A673 (cell line): ENCODE results near the gene ASL. TPM values are rescaled to one million over a fixed set of nuclear protein-coding genes. Genes with fewer than 3 reads are reported as not detected.

Source experiments
- BruUV-seq: library from RNA; stranded (reverse); fragments of 400-500 nt; replicated peaks from 2 replicates; lab custom pipeline; 2021; lab: Mats Ljungman, UMichigan
- CTCF ChIA-PET: fragments of 300-600 bp; sonication (Branson Sonifier 250); formaldehyde crosslinking; loops from one replicate; lab custom pipeline; 2022; ENCODE audit warnings: antibody characterized with exemption; lab: Charles Lee
- POLR2A ChIA-PET: fragments of 300-600 bp; sonication (Branson Sonifier 250); formaldehyde crosslinking; loops from one replicate; lab custom pipeline; 2022; ENCODE audit warnings: antibody characterized with exemption; ENCODE audit not compliant: low non-redundant PET; lab: Charles Lee
- DNase-seq: peaks from one replicate; pipeline ENCODE4 v3.0.0-alpha.2; 2015; ENCODE audit warnings: low spot score
- H3K27ac ChIP-seq: fragments of 200-600 bp; sonication (generic); 2 replicates; pipeline ENCODE4 v1.5.1; 2016; ENCODE audit warnings: mixed run types, low read depth, mild to moderate bottlenecking, mixed read lengths, antibody characterized with exemption, low read length; ENCODE audit not compliant: poor library complexity, severe bottlenecking
- H3K27me3 ChIP-seq: fragments of 200-600 bp; sonication (generic); replicated peaks from 2 replicates; pipeline ENCODE4 v1.6.1; 2017; ENCODE audit warnings: mixed run types, low read depth, mild to moderate bottlenecking, mixed read lengths, antibody characterized with exemption, low read length; ENCODE audit not compliant: insufficient read depth, poor library complexity
- H3K36me3 ChIP-seq: fragments of 200-600 bp; sonication (generic); 2 replicates; pipeline ENCODE4 v1.6.1; 2016; ENCODE audit warnings: mixed run types, mild to moderate bottlenecking, mixed read lengths, antibody characterized with exemption, low read length; ENCODE audit not compliant: insufficient read depth, poor library complexity, severe bottlenecking
- H3K4me1 ChIP-seq: fragments of 200-600 bp; sonication (generic); 2 replicates; pipeline ENCODE4 v1.6.1; 2017; ENCODE audit warnings: mixed run types, mild to moderate bottlenecking, mixed read lengths, antibody characterized with exemption, low read length; ENCODE audit not compliant: insufficient read depth, poor library complexity, severe bottlenecking
- H3K4me3 ChIP-seq: fragments of 200-600 bp; sonication (generic); 2 replicates; pipeline ENCODE4 v1.5.1; 2016; ENCODE audit warnings: low read depth, mixed run types, mild to moderate bottlenecking, mixed read lengths, low read length; ENCODE audit not compliant: poor library complexity, severe bottlenecking
- H3K9me3 ChIP-seq: fragments of 200-600 bp; sonication (generic); 2 replicates; pipeline ENCODE4 v1.6.1; 2016; ENCODE audit warnings: mixed run types, low read depth, mild to moderate bottlenecking, mixed read lengths, antibody characterized with exemption, low read length; ENCODE audit not compliant: poor library complexity, severe bottlenecking
- EZH2 ChIP-seq: fragments of 200-600 bp; sonication (generic); IDR thresholded peaks from 2 replicates; pipeline ENCODE4 v1.6.1; 2017; ENCODE audit warnings: borderline replicate concordance, low read depth, mild to moderate bottlenecking, mixed read lengths, antibody characterized with exemption, low read length; ENCODE audit not compliant: poor library complexity, severe bottlenecking
- intact Hi-C: fragments of 100-400 bp; cut with micrococcal nuclease; formaldehyde crosslinking; loops from one replicate; pipeline ENCODE4 v1.10.0; 2022; ENCODE audit not compliant: unreplicated experiment
- total RNA-seq: library from RNA; stranded (reverse); gene quantifications from 2 replicates; pipeline ENCODE4 v1.2.3, GENCODE V29; 2021
- TF ChIP-seq, protein P1 (sequence below): fragments of 300-800, 200-600 bp; sonication (generic); conservative IDR thresholded peaks from 2 replicates; pipeline ENCODE4 v1.5.1; 2017; ENCODE audit warnings: low read depth, mild to moderate bottlenecking, antibody characterized with exemption, low read length, moderate library complexity, mixed read lengths

ASL gene
- total RNA-seq, 1 experiment from 2014 or later, result 10.7 TPM

DNA sequence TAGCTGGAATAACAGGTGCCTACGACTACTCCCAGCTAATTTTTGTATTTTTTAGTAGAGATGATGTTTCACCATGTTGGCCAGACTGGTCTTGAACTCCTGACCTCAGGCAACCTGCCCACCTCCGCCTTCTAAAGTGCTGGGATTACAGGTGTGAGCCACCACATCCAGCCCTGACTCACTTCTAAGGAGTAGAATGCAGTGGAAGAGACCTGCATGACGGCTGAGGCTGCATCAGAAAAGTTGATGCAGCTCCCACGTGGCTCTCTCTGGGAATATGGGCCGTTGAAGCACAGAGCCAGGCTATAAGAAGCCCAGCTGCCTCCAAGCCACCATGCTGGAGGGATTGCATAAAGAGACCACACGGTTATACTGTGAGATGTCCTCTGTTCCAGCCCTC lies 21.6 kb upstream of the ASL start:
- Histone ChIP-seq H3K36me3 (no peaks in the 10 kb centered on the region), H3K27ac (no peak overlapping the region), H3K4me3 (no peak overlapping the region), H3K4me1 (peaks cover 7% of the 10 kb centered on the region), H3K9me3 (no peaks in the 10 kb centered on the region), H3K27me3 (no peaks in the 10 kb centered on the region)
- no peak for DNase-seq
- ChIA-PET CTCF (no interaction called here), POLR2A (no interaction called here)
- intact Hi-C loops, result no loop called here
- BruUV-seq, result no TSS peak
- TF ChIP-seq, protein P1, sequence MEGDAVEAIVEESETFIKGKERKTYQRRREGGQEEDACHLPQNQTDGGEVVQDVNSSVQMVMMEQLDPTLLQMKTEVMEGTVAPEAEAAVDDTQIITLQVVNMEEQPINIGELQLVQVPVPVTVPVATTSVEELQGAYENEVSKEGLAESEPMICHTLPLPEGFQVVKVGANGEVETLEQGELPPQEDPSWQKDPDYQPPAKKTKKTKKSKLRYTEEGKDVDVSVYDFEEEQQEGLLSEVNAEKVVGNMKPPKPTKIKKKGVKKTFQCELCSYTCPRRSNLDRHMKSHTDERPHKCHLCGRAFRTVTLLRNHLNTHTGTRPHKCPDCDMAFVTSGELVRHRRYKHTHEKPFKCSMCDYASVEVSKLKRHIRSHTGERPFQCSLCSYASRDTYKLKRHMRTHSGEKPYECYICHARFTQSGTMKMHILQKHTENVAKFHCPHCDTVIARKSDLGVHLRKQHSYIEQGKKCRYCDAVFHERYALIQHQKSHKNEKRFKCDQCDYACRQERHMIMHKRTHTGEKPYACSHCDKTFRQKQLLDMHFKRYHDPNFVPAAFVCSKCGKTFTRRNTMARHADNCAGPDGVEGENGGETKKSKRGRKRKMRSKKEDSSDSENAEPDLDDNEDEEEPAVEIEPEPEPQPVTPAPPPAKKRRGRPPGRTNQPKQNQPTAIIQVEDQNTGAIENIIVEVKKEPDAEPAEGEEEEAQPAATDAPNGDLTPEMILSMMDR, result no peak
- TF ChIP-seq EZH2, result no peak

DNA sequence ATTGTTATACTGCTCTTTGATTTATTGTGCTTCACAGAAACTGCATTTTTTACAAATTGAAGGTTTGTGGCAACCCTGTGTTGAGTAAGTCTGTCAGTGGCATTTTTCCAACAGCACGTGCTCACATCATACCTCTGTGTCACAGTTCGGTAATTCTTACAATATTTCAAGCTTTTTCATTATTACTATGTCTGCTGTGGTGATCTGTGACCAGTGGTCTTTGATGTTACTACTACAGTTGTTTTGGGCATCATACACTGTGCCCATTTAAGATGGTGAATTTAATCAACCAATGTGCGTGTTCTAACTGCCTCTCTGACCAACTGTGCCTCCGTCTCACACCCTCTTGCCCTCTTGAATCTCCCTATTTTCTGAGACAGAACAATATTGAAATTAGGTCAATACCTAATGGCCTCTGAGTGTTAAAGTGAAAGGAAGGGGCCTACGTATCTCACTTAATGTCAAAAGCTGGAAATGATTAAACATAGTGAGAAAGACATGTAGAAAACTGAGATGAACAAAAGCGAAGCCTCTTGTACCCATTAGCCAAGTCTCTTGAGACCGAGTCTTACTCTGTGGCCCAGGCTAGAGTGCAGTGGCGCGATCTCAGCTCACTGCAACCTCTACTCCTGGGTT lies 20.2 kb upstream of the ASL start:
- no peak overlapping the region for H3K4me3 ChIP-seq
- intact Hi-C loops, result no loop called here
- no peaks in the 10 kb centered on the region for H3K36me3 ChIP-seq
- no peak for TF ChIP-seq EZH2
- TF ChIP-seq, protein P1, result no peak
- peaks cover 7% of the 10 kb centered on the region for H3K4me1 ChIP-seq
- ChIA-PET CTCF (no interaction called here), POLR2A (no interaction called here)
- H3K9me3 ChIP-seq, result no peaks in the 10 kb centered on the region
- H3K27ac ChIP-seq, result no peak overlapping the region
- no TSS peak for BruUV-seq
- H3K27me3 ChIP-seq, result no peaks in the 10 kb centered on the region
- DNase-seq, result no peak

DNA sequence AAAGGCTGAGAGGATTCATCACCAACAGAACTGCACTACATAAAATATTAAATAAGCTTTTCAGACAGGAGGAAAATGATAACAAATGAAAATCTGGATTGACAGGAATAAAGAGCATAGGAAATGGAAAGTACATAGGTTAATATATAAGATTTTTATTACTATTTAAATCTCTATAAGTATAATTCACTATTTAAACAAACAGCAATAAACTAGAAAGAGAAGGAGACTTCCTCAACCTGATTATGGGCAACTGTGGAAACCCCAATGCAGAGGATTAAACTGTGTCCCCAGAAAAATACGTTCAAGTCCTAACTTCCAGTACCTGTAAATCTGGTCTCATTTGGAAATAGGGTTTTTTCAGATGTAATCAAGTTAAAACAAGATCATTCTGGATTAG lies 14.8 kb upstream of the ASL start:
- CTCF ChIA-PET, result no interaction called here

More for the DNA sequence above, 14.8 kb upstream of the ASL start:
- Histone ChIP-seq H3K27me3 (no peaks in the 10 kb centered on the region), H3K36me3 (no peaks in the 10 kb centered on the region), H3K4me3 (no peak overlapping the region), H3K4me1 (no peaks in the 10 kb centered on the region), H3K27ac (no peak overlapping the region), H3K9me3 (no peaks in the 10 kb centered on the region)
- POLR2A ChIA-PET, result no interaction called here
- intact Hi-C loops, result no loop called here
- no peak for TF ChIP-seq EZH2
- TF ChIP-seq, protein P1, result no peak
- no TSS peak for BruUV-seq
- no peak for DNase-seq
